NCI-H460 (cell line): ENCODE data around the gene AOPEP. TPM values are rescaled to one million over a fixed set of nuclear protein-coding genes. Genes with fewer than 3 reads are reported as not detected.

Experiments used
- DNase-seq: peaks from one replicate; pipeline ENCODE4 v3.0.0-alpha.2; 2016; ENCODE audit warnings: low read depth; ENCODE audit errors: extremely low read depth
- total RNA-seq: library from RNA; depleted of rRNA; stranded (reverse); fragments of >200 nt; shearing (Covaris generic); gene quantifications from 2 replicates; pipeline ENCODE4 v1.2.3, GENCODE V29; 2014

The AOPEP gene
- total RNA-seq, 1 experiment from 2014 or later = 27.0 TPM

DNA sequence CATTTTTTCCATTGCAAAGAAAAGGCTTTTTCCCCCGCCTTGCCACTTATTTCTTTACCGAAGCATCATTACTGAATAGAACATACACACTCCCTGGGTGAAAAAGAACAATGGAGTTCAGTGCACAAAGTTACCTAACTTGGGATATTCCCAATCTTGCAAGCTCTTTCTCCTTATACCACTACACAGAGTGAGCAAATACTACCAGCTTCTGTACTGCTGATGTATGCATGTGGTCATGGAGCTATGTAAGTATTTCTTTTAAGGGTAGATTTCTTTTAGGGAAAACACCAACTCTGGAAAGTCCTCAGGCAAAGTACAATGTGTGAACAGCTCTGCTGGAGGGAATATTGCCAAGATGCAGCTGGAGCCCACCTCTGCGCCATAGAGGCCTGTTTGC is 81.1 kb downstream of the AOPEP start:
- no peak for DNase-seq

DNA sequence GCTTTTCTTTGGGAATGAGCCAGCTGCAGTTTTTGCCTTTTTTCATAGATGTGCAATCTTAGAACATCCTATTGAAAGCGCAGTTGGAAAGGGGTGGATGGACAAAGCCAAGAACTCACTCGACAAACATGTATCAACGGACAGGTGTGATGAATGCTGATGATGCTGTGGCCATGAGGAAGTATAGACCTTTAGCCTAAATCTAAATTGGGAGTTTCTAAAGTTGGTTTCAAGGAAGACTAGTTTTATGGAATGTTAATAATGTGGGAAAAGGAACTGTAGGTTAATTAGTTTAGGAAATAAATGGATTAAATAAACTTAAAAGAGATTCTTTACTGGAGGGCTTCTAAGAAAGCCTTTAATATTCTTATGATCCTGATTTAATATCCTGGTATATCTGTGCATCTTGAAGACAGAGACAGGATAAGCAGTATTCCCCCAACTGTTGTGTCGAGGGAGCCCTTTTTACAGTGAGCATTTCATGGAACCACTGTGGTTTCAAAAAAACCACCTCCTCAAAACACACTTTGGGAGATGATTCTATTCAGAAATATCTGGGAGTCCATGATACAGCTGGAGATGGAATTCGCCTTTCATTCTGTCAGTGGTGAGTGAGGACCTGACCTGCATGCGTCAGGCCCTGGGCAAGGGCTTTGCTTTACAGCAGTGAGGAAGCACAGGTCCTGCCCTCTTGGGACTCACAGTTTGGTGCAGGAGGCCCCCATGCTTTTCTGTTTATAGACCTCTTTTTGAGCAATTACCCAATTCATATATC is 82.6 kb downstream of the AOPEP start:
- DNase-seq = no peak

DNA sequence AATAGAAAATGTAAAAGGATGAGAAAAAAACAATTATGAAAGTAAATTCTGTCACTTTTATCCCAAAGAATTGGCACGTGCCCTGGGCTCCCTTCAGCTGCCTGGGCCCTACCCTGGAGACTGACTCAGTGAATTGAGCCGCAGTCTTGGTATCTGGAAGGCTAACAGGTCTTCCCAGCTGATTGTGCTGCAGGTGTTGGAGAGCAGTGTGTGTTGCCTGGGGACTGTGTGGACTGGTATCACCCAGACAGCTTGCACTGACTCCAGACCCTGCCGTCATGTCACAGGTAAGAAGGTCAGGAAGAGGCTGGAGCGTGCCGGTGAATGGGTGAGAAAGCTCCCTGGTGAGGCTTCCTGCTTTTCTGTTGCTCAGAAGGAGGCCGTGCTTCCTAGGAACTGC is 83.3 kb downstream of the AOPEP start:
- DNase-seq = no peak

DNA sequence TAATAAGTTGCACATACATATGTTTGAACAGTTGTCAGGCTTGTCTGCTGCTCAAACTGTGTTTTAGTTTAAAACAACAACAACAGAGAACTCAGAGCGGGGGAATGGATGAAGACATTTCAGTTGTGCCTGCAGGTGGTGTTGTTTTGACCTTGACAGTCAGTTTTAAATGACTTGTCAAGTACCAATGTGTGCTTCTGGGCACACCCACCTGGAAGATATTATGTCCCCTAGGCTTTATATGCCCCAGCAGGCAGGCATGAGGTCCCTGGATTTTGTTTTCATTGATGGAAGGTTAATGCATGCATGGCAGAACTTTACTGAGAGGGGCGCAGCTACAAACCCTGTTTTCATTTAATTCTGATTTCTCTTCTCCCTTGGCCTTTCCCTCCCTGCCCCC is 84.6 kb downstream of the AOPEP start:
- DNase-seq = no peak

DNA sequence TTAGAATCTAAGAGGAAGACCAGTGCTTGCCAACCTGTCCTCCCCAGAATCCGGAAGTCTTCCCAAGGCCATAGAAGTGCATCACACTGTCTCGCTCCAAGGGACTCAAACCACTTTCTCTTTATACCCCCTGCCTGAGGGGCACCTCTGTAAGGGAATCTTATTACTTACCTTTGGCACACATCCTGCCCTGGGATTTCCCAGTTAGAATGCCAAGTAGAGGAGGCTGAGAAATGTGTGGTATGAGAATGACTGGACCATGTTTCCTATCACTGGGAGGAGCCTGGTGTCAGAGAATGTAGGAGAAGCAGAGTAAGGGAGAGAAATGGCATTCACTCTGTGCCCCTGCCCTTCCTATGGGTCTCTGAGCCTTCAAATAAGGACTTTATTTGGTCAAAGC is 85.8 kb downstream of the AOPEP start:
- no peak for DNase-seq

DNA sequence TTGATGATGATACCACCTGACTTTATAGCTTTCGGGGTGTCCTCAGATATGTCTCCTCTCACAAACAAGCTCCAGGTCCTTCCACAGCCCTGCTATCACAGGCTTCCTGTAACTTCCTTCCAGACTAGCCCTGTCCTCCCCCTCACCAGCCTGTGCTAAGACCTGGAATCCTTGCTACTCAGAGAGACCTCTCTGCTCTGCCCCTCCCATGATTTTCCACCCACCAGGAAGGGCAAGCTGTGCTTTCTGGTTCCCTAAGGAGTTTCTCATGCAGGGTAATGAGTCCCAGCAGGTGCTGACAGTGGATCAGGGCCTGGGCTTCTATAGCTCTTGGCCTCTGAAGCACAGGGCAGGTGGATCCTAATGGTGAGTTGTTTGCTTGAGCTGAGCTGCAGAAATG is 86.9 kb downstream of the AOPEP start:
- DNase-seq = no peak

DNA sequence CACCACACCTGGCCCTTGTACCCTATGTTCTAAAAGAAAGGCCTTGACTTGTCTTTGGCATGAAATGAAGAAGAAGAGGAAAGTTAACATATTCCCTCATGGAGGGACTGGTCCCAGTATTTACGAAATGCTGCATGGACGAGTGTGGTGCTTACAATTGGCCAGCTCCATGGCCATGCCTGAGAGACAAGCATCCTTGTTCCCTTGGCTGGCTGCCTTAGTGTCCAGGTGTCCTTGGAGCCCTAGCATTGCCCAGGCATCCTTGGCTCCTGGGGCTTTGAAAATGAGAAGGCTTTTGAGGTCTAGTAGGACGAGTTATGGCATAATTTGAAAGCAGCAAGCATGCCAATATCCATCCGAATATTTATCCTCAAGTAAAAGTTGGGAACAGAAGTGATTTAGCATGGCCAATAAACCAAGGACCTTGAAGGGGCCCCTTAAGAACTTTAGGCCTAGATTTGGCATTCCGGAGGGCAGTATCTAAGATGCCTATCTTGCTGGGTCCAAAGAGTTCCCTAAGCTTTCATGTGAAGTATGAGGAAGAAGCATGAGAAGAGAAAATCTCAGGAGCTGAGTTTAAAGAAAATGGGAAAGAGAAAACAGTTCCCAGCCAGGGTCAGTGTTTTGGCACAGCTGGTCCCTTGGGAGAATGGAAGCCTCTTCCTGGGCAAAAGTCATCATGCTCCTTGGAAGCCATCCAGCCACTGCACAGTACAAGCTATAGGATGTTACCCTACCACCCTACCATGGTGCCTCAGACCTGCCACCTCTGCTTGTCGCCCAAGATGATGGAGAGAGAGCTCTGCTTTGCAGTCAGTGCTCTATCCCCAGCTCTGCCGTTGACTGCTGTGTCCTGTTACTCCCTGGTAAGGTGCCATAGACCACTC is 91.0 kb downstream of the AOPEP start:
- DNase-seq = no peak

DNA sequence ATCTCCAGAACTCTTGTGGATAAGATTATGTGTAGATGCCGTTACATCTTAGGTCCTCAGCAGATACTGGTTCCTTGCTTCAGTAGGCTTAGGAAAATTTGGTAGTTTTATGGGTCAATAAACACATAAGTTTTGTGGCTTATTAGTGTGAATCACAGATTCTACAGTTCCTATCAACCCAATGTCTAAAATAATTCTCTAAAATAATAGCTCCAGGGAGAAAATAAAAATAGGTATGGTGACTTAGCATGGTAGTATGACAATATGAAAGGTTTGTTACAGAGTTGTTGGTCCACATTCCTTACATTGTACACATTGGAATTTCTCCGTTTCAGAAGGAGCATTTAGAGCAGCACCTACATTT is 91.7 kb downstream of the AOPEP start:
- no peak for DNase-seq

DNA sequence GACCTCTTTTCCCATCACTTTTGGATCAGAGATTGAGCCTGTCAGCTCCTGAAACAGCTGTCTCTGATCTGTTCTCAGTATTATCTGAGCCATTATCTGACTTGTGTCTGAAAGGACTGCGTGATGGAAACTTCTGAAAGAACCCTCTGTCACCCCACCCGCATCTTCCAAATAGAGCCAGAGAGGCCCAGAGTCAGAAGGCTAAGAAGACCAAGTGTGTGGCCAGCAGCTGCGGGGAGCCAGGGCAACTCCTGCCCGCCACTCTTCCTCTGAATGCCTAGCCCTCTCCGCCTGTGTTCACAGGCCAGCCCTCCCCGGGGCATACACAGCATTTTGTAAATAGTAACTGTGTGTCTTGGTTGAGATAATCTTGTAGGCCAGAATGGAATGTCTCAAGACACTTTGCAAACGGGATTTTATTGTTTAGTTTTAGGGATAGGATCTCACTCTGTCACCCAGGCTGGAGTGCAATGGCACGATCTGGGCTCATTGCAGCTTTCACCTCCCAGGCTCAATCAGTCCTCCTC is 92.7 kb downstream of the AOPEP start:
- DNase-seq = no peak

DNA sequence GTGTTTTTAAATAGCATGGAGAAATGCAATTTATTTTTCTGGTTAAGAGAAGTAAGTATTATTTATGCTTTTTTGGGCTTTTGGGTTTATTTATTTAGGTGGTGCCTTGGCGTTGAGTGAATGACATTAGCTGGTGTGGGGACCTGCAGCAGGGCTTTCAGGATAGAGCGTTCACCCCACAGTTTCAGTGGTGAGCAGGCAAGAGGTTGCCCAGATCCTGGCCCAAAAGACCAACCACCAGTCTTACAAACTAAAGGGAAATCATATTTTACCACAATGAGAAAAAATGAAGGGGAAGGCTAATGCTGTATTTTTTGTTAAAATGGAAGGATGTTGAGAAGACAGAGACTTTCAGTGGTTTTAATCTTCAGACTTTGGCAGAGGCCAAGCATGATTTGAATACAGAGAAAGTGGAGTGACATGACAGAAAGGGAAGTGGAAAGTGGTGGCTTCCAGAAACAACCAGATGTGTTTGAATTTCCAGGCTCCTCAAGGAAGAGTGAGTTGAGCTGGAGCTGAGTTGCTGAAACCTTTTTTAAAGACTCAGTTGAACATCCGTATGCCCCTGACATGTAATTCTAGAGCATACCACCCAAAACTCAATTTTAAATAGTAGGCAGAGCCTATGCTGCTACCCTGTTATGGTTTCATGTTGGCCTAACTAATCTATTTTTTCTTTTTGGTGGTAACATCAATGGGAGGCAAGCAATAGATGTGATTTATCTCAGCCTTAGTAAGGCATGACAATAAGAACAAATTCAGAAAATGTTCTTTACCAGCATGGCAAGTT is 94.8 kb downstream of the AOPEP start:
- DNase-seq = no peak

DNA sequence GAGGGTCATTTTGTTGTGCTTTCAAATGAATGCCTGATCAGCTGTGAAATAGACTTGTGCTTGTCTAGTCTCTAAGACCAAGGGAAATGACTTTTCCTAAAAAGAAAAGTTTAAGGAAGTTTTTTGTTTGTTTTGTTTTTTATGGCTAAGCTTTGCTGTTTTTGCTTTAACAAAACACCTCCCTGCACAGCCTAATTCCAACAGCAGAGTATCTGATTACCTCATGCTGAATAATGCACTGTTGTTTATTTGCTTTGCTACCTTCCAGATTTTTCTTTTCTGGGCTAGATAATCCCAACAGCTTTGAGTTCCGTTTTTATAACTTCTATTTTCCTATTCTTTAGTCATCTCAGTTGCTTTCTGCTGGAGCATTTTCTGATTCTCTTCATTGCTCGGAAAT is 95.8 kb downstream of the AOPEP start:
- DNase-seq = no peak

DNA sequence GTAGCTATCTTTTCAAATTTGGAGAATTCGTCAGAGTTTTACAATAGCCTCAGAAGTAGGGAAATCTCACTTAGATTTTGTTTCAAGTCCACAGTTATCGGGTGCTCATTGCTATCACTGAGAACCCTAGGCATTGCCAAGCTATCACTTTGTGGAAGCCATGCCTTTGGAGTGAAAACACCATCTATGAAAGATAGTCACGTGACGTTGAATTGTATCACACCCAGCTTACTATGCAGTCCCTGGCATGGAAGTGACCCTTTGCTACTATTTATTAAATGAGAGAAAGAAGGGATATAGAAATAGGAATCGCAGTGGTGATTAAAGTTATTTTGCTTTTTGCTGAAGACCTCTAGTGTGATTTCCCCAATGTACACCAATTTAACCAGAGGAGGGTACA is 97.2 kb downstream of the AOPEP start:
- DNase-seq = no peak

DNA sequence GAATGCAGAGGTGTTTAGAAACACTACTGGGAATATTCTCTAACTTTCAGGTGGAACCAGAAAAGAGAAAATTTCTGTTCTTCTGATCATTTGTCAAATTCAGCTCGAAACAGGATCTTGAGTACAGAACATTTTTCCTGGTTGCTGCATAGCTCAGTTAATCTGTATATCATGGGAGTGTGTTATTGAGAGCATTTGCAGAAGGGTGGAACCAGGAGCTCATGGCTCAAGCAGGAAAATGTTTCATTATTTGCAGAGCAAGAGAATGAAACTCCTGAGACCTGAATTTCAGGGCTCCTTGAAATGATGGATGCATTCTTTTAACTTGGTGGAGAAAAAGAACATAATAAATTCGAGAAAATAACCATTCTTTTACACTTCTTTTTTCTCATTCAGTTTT is 97.9 kb downstream of the AOPEP start:
- DNase-seq = no peak

DNA sequence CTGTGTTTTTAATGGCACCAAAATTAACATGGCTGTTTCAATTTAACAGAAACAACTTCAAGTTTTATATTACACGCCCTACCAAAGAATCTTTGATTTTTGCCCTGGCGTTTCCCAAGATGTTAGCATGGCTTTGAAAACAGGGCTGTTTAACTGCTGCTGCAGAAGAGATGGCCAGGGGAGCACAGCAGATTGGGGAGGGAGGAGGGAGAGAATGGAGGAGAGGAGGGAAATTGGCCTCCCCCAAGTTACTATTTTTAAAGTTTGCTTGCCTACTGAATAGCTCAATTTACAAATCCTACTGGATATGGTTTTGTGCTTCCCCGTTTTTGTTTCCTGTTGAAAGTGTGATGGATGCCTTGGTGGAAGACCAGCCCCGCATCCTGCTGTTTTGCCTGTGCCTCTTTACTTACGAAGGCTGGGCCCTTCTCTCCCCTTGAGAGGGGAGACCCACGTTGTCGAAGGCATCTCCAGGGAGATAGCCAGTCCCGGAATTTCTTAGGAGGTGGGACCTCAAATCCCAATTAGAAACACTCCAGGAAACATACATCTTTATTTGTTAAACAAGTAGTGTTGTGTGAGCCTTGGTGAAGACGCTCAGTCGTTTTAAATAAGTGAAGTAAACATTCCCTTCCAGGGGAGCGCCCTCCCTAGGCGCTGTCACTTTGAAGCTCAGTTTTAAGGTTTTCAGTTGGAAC is 98.6 kb downstream of the AOPEP start:
- no peak for DNase-seq

DNA sequence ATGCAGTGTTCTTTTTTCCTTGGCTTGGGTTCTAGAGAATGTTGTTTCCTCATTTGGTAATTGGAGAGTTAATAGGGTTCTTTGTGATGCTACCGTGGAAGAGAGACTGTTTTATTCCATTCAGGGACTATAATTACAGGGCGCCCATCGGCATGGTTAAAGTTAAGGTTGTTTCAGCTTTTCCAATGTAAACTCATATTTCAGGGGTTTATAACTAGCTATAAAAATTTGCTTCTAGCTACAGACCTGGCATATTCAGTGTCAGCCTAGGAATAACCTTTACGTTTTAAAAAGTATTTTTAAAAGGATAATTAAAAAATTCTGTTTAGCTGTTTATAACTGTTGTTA is 99.1 kb downstream of the AOPEP start:
- DNase-seq = no peak

DNA sequence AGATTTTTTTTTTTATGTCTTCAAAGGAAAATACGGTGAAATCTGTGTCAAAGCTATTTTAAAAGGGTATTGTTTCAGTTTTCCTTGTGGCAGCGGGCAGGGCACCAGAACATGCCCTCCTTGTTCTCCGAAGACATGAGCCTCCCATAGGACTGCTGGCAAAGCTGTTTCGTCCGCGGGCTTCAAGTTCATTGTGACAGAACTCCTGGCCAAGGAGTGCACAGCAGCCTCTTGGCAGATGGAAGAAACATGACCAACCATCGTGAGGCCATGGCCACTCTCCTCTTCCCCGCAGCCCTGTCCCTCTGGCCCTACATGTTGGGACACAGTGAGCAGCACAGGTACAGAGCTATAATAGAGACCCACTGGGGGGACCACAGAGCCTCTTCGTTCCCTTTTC is 99.5 kb downstream of the AOPEP start:
- no peak for DNase-seq

DNA sequence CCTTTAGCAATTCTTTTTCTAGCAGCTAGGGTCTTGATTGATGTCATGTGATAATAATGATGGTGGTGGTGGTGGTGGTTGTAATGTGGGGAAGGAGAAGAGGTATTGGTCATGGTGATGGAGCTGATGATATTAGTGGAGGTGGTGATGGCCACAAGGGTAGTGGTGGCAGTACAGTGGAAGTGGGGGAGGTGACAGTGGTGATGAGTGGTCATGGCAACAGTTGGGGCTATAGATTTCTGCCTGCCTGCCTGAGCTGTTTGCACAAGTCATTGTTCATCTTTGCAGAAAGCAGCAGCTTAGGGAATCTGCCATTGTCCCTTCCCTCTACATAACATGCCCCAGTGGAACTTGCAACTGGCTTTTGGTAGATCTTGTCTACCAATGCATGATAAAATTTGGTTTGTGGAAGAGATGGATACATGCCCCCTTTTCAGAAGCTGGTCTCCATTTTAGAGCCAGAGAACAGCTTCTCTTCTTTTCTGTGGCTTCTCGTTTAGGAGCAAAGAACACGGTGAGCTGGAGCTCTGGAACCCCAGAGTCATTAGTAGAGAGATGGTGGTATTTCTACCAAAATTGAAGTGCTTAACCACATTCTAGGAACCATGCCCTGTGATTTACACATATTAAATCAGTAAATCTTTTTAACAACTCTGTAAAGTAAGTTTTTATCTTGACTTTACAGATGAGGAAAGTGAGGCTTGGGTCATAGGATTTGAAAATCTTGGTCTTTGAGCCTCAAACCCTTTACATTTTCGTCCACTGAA is 100.3 kb downstream of the AOPEP start:
- DNase-seq = no peak

DNA sequence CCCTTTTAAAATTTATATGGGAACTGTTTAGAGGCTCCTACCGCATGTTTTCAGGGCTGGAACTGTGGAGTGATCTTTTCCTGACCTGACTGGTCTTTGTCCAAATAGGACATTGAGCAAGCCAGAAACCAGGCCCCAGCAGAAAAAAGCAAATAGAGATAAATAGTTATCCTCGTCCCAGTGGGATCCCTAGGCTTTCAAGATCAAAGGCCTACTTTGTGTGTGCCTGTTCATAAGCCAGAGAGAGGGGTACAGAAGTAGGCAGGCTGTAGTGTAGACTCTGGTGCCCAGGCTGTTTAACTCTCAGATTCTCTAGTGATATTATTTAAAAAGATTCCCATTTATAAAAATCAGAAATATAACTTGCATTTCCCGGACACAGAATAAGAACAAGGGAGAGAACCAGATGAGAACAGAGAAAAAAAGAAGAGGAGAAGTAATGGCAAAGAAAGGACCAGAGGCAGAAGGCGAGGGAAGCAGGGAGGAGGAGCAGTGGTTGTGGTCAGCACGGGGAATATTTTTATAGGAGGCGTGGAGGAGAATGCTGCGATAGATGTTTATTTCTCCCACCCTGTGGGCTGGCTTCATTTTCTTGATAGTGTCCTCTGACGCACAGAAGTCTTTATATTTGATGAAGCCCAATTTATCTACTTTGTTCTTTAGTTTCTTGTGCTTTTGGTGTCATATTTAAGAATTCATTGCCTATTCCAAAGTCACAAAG is 101.2 kb downstream of the AOPEP start:
- DNase-seq = no peak

DNA sequence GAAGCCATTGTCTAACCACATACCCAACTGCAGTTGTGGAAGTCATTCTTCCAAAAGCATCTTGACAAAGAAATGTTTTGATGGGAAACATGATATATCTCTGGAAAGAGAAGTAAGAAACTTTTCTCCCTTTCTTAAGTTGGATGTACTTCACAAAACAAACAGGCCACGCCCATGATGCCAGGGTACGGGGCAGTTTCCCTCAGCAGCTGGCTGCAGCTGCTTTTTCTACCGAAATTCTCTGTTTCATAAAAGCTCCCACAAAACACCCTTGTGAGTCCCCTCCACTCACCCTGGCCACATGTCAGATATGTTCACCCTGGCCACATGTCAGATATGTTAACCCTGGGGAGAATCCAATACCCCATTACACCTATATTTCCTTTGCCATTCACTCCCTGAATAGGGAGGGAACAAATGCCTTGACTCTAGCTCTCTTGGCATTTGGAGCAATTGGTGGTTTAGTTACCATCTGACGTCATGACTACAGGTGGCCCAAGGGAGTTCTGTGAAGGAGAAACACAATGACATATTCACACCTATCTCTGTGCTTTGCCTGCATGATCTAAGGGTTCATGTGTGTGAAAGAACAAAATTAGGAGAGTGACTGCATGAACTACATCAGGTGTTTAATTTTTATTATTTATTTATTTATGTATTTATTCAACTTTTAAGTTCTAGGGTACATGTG is 103.0 kb downstream of the AOPEP start:
- DNase-seq = no peak
